GM12872 (cell line): ENCODE results near the gene SCP2.

Experiments used
- TF ChIP-seq, protein P1 (sequence below): IDR thresholded peaks from 3 replicates; pipeline ENCODE4 v1.5.1; 2011; ENCODE audit warnings: low read depth, mild to moderate bottlenecking, low read length, moderate library complexity; ENCODE audit not compliant: insufficient read depth

SCP2 gene

DNA sequence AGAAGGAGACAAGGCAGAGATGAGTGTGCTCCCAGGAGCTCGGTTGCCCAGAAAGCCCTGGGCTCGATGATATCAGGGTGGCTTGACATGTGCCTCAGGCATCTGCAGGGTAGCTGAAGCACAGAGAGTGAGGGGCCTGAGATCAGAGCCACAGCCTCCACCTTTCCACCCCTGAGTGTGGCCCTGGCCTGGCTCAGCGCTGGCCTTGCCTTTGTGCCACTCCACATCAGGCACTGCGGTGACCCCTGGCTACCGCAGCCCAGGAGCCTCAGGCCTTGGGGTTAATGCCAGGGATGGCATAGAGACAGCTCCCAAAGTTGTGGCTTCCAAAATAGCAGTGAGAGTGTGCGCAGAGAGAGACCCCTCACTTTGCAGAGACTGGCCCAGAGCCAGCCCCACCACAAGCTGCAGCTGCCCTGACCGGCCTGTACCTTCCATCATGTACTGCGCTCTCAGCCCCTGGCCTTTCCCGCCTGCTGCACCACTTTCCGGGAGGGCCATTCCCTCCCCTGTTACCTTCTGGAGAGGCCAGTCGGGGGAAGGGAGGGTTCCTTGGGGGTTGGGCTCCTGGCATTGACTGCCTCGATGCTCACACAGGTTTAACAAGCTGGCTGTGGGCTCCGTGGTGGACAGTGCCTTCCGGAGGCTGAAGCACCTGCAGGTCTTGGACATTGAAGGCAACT is 154.4 kb downstream of the SCP2 start:
- TF ChIP-seq, protein P1, sequence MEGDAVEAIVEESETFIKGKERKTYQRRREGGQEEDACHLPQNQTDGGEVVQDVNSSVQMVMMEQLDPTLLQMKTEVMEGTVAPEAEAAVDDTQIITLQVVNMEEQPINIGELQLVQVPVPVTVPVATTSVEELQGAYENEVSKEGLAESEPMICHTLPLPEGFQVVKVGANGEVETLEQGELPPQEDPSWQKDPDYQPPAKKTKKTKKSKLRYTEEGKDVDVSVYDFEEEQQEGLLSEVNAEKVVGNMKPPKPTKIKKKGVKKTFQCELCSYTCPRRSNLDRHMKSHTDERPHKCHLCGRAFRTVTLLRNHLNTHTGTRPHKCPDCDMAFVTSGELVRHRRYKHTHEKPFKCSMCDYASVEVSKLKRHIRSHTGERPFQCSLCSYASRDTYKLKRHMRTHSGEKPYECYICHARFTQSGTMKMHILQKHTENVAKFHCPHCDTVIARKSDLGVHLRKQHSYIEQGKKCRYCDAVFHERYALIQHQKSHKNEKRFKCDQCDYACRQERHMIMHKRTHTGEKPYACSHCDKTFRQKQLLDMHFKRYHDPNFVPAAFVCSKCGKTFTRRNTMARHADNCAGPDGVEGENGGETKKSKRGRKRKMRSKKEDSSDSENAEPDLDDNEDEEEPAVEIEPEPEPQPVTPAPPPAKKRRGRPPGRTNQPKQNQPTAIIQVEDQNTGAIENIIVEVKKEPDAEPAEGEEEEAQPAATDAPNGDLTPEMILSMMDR = no peak

DNA sequence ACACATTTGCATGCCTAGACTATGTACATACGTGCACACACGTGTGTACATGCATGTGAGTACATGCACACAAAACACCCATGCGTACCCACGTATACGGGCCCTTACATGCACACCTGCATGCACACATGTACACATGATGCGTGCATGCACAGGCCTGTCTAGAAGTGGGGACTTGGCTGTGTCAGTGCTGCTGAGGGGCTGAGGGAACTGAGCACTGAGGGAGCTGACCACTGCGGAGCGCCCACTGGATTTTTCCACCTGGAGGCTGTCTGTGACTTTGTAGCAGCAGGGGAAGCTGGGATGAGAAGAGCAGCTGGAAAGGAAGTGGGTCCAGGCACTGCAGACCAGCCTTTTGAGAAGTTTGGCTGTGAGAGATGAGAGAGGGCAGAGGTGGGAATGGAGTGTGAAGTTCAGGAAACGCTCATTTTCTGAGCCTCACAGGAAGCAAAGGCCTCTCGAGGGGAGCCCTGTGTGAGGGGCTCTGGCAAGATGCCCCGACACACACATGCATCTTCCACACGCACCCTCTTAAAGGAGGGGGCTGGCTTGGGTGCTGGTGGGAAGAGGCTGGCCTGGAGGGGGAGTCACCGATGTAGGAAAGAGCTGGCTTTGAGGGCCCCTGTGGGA is 155.9 kb downstream of the SCP2 start:
- TF ChIP-seq, protein P1 = no peak

DNA sequence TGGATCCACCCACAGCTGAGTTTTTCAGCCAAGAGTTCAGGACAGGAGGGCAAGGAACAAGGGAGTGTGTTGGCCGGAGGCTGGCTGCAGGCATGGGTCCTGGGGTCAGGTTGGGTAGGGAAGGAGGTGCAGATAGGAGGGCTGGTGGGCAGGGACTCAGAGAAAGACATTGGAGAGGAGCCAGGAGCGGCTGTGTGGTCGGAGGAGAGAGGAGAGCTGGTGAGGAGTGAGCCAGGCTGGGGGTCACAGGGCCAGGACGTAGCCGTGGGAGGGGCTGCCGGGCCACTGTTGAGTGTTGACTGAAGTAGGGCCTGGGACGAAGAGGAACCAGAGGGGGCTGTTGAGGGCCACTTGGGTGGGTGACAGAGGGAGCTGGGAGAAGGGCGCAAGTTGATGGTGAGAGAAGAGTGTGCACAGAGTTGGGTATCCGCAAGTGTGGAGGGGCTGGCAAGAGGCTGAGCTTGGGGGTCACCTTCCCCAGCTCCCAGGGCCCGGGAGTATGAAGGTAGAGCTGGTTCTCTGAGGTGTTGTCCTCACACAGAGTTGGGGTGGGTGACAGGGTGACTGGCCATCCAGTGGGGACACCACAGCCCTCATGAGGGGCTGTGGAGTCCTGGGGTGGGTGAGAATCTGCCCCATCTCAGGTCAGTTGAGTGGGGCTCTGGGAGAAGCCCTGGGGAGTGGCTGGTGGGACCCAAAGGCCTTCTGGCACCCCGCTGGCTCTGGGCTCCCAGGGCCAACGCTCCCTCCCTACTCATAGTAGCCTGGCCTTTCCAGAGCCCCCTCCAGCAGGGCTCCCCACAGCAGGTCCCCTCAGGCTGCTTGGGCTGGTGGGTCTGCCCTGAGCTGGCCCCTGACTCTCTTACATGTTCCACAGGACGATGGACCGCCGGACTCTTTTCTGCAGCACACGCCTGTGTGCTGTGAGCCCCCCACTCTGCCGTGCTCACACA is 156.8 kb downstream of the SCP2 start:
- TF ChIP-seq, protein P1 = no peak

DNA sequence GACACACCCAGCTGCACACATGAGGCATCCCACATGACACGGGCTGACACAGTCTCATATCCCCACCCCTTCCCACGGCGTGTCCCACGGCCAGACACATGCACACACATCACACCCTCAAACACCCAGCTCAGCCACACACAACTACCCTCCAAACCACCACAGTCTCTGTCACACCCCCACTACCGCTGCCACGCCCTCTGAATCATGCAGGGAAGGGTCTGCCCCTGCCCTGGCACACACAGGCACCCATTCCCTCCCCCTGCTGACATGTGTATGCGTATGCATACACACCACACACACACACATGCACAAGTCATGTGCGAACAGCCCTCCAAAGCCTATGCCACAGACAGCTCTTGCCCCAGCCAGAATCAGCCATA is 157.5 kb downstream of the SCP2 start:
- TF ChIP-seq, protein P1 = no peak

DNA sequence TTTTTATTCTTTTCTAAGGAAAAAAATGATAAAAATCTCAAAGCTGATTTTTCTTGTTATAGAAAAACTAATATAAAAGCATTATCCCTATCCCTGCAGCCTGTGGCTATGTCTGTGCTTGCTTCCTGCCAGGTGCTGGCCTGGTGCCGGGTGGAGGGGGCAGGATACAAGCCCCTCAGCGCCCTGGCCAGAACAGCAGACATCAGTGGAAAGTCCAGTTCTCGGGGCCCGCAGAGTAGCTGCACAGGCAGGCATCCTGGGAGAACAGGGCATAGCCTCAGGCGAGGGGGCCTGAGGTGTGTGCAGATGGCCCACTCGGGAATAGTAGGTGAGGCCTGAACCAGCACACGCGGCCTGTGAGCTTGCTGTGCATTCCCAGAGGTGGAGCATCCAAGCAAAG is 158.3 kb downstream of the SCP2 start:
- TF ChIP-seq, protein P1 = no peak

DNA sequence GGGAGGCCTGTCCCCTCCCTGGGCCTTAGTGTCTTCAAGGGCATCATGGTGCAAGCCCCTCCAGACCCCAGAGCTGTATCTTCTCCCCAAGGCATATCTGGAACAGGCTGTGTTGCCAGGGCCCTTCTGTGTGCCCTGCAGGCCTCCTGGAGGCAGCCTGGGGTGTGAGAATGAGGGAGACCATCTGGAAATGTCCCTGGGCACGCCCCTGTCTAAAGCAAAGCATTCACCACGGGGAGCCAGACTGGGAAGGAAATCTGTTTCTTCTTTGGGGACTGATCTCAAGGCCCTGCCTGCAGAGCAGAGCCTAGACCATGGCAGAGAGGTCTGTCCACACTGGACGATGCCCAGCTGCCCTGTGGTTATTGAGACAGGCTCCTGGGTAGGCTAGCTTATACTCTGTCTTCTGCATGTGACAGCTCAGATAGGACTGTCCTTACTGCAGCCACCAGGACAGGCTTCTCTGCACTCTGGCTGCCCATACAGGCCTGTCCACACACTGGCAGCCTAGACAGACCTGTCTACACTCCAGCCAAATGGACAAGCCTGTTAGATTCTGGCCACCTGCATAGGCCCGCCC is 159.5 kb downstream of the SCP2 start:
- TF ChIP-seq, protein P1 = no peak
